Large intestine (tissue), 3 donors: ENCODE results near the gene TTC12. TPM values are rescaled to one million over a fixed set of nuclear protein-coding genes. Genes with fewer than 3 reads are reported as not detected.

Experiments used
- DNase-seq, 2 donors: peaks; one replicate each; pipeline versions ENCODE4 v3.0.0 to v3.0.0-alpha.2; 2013
- H3K27ac ChIP-seq: one replicate; pipeline ENCODE4 v1.5.1; 2013; ENCODE audit warnings: low read length
- H3K27me3 ChIP-seq: 2 replicates; pipeline ENCODE4 v1.6.1; 2013; ENCODE audit warnings: low read length; ENCODE audit not compliant: control insufficient read depth, insufficient read depth
- H3K36me3 ChIP-seq: 2 replicates; pipeline ENCODE4 v1.6.1; 2013; ENCODE audit warnings: low read length; ENCODE audit not compliant: control insufficient read depth, insufficient read depth
- H3K4me1 ChIP-seq: one replicate; pipeline ENCODE4 v1.6.1; 2013; ENCODE audit warnings: low read length; ENCODE audit not compliant: control insufficient read depth, insufficient read depth
- H3K4me3 ChIP-seq: one replicate; pipeline ENCODE4 v1.5.1; 2013; ENCODE audit warnings: low read length
- H3K9me3 ChIP-seq: one replicate; pipeline ENCODE4 v1.6.1; 2013; ENCODE audit warnings: mild to moderate bottlenecking, low read depth, low read length, moderate library complexity; ENCODE audit not compliant: control insufficient read depth
- WGBS: methylation state at CpG from one replicate; pipeline ENCODE4 v1.1.5; 2013; ENCODE audit warnings: low lambda C conversion rate; ENCODE audit not compliant: insufficient coverage; 5-methylcytosine and 5-hydroxymethylcytosine counted together
- polyA plus RNA-seq: library from polyadenylated mRNA; unstranded; fragments of 120-200 nt; gene quantifications from one replicate; pipeline ENCODE4 v1.2.1, GENCODE V29; 2013

Gene TTC12
- polyA plus RNA-seq, 1 donor, result 17.6 TPM

DNA sequence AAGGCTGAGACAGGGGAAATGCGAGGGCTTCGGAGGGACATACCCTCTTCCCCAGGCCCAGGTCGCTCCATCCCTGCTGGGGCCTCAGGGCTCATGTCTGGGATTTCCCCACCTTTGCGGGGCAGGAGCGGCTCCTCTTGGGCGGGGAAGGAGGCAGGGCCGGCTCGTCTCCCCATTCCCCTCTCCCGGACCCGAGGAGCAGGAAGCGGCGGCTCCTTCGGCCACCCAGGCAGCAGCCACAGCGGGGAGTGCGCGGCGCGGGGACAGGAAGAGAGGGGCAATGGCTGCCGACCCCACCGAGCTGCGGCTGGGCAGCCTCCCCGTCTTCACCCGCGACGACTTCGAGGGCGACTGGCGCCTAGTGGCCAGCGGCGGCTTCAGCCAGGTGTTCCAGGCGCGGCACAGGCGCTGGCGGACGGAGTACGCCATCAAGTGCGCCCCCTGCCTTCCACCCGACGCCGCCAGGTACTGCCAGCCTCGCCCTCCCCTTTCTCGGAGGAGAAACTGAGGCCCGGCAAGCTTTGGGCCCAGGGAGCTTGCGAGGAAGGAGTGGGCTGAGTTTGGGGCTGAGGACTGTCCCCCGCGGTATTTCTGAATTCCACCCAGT, 73.3 kb downstream of the TTC12 start, which contains the start of gene ANKK1:
Gene ANKK1 (plus strand): TSS at position 175 of the 607 bp plus-strand sequence. CDS start 106 bp downstream, at position 281.
- Histone ChIP-seq H3K27ac (no peak within 1 kb of the TSS), H3K27me3 (peaks cover 25% of the 10 kb centered on the region), H3K9me3 (peaks cover 3% of the 10 kb centered on the region), H3K36me3 (no peaks in the 10 kb centered on the region), H3K4me3 (peak within 1 kb of the TSS; percentile 33), H3K4me1 (peaks cover 5% of the 10 kb centered on the region)
- peak; percentile 23 to 43 for DNase-seq
- no CpG with 5 or more reads among the region's 46 CpGs for WGBS

DNA sequence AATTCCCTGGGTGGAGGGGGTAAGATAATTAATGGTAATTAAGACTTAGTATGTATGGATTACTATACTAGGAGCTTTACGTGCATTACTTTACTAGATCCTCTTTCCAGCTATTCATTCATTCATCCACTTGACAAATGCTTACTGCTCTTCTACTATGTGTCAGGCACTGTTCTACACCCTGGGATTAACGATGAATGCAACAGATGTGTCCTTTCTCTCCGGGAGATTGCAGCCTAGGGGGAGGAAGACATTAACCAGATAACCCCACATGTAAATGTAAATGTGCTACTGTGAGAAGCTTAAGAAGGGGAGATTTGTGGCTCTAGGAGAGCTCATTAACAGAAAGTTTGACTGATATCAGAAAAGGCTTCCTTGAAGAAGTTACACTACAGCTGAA, 74.9 kb downstream of the TTC12 start:
- DNase-seq, result no peak
- Histone ChIP-seq H3K36me3 (no peaks in the 10 kb centered on the region), H3K9me3 (peaks cover 3% of the 10 kb centered on the region), H3K4me1 (peaks cover 5% of the 10 kb centered on the region), H3K4me3 (no peak overlapping the region), H3K27ac (no peak overlapping the region), H3K27me3 (peaks cover 25% of the 10 kb centered on the region)
- WGBS, result no CpG with 5 or more reads among the region's 3 CpGs

DNA sequence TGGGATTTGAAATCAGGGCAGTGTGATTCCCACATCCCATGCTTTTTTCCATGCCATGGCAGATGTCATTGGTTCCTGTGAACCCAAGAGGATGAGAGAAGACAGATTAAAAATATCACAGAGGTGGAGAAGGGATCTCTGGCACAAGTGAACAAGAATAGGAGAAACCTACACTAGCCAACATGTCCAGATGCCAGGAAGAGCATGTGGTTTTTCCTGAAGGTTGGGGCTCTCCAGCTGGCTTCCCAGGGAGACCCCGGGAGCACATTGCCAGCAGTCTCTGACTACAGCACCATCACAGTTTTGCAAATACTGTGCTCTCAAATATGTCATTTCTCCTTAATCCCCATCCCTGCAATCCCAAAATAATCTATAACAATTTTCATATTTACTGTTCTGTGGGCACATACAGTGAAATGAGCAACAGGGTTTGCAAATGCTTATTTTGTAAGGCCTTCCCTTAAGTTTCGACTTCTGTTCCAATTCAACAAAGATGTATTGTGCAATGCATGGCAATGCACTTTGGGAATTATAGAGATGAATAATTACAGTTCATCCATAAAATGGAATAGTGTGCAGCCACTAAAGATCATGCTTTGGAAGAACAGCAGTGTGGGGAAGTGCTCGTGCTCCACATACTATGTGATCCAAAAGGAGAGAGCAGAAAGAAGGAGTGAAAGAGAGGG, 78.0 kb downstream of the TTC12 start:
- Histone ChIP-seq H3K27me3 (peaks cover 19% of the 10 kb centered on the region), H3K36me3 (no peaks in the 10 kb centered on the region), H3K27ac (no peak overlapping the region), H3K4me3 (no peak overlapping the region), H3K9me3 (peaks cover 3% of the 10 kb centered on the region), H3K4me1 (peaks cover 4% of the 10 kb centered on the region)
- no peak for DNase-seq
- WGBS, result 100% methylated on average over 2 of the region's 3 CpGs

DNA sequence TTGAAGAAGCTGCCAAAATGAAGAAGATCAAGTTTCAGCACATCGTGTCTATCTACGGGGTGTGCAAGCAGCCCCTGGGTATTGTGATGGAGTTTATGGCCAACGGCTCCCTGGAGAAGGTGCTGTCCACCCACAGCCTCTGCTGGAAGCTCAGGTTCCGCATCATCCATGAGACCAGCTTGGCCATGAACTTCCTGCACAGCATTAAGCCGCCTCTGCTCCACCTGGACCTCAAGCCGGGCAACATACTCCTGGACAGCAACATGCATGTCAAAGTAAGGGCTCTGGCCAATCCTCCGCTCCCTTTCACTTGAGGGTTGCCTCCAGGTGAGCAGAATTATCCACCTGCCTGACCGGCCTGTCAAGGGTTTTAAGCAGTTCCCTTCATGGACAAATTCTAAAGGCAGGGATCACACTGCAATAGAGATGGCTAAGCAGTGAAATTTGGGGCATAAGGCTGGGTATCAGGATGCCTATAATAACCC, 79.2 kb downstream of the TTC12 start:
- Histone ChIP-seq H3K27ac (no peak overlapping the region), H3K36me3 (no peaks in the 10 kb centered on the region), H3K4me3 (no peak overlapping the region), H3K4me1 (no peaks in the 10 kb centered on the region), H3K9me3 (no peaks in the 10 kb centered on the region), H3K27me3 (peaks cover 8% of the 10 kb centered on the region)
- WGBS, result no CpG with 5 or more reads among the region's 8 CpGs
- DNase-seq, result no peak

DNA sequence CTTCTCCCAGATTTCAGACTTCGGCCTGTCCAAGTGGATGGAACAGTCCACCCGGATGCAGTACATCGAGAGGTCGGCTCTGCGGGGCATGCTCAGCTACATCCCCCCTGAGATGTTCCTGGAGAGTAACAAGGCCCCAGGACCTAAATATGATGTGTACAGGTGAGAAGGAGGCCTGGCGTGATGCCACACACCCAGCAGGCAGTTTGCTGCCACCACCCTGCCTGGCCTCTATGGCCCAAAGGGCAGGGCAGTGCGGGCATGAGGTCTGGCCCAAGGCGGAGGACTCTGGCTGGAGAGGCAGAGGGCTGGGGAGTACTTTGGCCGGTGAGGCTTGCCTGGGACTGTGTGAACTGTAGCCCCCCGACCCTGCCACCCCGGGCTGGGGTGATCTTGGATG, 80.5 kb downstream of the TTC12 start:
- Histone ChIP-seq H3K9me3 (no peaks in the 10 kb centered on the region), H3K36me3 (no peaks in the 10 kb centered on the region), H3K27ac (no peak overlapping the region), H3K4me1 (no peaks in the 10 kb centered on the region), H3K27me3 (no peaks in the 10 kb centered on the region), H3K4me3 (no peak overlapping the region)
- no CpG with 5 or more reads among the region's 11 CpGs for WGBS
- DNase-seq, result no peak

DNA sequence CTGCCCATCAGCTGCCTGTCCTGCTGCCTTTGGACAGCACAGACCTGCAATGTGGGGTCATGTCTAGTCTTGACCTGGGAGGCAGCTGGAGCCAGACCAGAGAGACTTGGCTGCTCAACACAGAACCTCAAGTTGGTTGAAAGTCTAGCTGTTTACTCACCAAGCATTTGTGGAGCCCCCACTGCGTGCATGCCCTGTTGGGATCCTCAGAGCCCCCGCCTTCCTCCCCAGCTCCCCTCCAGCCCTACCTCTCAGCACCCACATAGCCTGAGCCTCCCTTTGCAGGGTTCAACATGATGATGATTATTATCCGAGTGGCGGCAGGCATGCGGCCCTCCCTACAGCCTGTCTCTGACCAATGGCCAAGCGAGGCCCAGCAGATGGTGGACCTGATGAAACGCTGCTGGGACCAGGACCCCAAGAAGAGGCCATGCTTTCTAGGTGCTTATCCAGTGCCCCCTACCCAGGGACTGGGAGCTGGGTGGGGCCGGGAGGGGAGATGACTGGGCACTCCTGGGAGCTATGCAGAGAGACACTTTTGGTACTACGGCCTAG, 81.5 kb downstream of the TTC12 start:
- no peak for DNase-seq
- Histone ChIP-seq H3K27me3 (no peaks in the 10 kb centered on the region), H3K27ac (no peak overlapping the region), H3K4me1 (no peaks in the 10 kb centered on the region), H3K36me3 (no peaks in the 10 kb centered on the region), H3K4me3 (no peak overlapping the region), H3K9me3 (no peaks in the 10 kb centered on the region)
- no CpG with 5 or more reads among the region's 9 CpGs for WGBS

DNA sequence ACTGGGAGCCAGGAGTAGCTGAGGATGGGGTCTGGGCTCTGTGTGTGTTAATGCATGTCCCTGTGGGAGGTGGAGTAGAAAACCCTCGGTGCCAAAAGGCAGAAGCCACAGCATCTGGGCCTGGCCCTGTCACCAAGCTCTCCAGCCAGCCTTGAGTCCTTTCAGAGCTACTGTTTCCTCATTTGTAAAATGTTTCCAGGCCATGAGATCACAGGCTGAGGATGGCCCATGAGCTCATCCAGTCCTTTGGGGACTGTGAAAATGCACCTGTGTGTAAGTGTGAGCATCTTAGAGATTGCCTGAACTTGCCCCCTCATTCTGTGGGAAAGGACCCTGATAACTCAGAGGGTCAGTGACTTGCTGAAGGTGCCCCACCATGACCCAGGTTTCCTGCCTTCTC, 82.3 kb downstream of the TTC12 start:
- Histone ChIP-seq H3K36me3 (no peaks in the 10 kb centered on the region), H3K4me1 (no peaks in the 10 kb centered on the region), H3K27me3 (no peaks in the 10 kb centered on the region), H3K27ac (no peak overlapping the region), H3K4me3 (no peak overlapping the region), H3K9me3 (no peaks in the 10 kb centered on the region)
- DNase-seq, result no peak
- WGBS, result no CpG with 5 or more reads among the region's 1 CpG

DNA sequence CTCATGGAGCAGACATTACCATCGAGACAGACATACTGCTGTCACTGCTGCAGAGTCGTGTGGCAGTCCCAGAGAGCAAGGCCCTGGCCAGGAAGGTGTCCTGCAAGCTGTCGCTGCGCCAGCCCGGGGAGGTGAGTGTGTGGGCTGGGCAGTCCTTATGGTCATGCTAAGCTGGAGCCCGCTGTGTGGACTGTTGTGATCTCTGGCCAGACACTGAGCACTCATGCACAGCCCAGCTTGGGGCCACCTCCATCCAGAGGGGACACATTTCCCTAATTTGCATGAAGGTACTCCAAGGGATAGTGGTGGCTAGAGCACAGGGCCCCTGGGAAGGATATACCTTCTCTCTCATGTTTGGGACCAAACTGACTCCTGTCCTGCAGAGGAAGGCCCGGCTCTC, 82.8 kb downstream of the TTC12 start:
- Histone ChIP-seq H3K27ac (no peak overlapping the region), H3K4me3 (no peak overlapping the region), H3K36me3 (no peaks in the 10 kb centered on the region), H3K9me3 (no peaks in the 10 kb centered on the region), H3K4me1 (no peaks in the 10 kb centered on the region), H3K27me3 (no peaks in the 10 kb centered on the region)
- no CpG with 5 or more reads among the region's 7 CpGs for WGBS
- DNase-seq, result no peak

DNA sequence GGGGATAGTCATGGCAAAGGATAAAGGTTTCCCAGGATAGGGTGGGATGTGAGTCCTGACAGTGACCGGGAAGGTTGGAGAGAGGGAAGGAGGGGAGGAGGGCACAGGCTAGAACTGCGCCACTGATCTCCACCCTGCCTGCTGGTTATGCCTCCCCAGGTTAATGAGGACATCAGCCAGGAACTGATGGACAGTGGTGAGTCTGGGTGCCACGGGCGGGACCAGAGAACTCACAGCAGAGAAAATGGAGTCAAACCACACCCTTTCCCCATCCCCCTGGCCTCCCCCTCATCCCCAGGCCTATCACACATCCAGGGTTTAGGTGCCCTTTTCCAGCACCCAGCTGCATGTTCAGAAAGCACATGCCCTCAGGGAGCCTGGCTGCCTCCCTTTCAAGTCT, 83.4 kb downstream of the TTC12 start:
- Histone ChIP-seq H3K27ac (no peak overlapping the region), H3K4me1 (no peaks in the 10 kb centered on the region), H3K27me3 (no peaks in the 10 kb centered on the region), H3K36me3 (no peaks in the 10 kb centered on the region), H3K4me3 (no peak overlapping the region), H3K9me3 (no peaks in the 10 kb centered on the region)
- WGBS, result no CpG with 5 or more reads among the region's 4 CpGs
- no peak for DNase-seq

DNA sequence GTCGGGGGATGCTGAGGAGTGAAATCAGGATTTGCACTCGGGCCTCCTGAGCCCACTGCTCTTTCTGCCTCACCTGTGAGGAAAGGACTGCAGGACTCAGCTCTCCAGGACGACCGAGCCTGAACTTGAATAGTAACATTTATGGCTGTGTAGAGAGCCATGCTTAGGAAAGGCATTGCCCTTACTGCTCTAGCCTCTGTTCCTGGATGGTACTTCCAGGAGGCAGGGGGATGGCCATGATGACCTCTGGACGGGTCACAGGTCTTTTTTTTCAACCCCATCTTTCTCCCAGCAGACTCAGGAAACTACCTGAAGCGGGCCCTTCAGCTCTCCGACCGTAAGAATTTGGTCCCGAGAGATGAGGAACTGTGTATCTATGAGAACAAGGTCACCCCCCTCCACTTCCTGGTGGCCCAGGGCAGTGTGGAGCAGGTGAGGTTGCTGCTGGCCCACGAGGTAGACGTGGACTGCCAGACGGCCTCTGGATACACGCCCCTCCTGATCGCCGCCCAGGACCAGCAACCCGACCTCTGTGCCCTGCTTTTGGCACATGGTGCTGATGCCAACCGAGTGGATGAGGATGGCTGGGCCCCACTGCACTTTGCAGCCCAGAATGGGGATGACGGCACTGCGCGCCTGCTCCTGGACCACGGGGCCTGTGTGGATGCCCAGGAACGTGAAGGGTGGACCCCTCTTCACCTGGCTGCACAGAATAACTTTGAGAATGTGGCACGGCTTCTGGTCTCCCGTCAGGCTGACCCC, 84.5 kb downstream of the TTC12 start:
- no peak for DNase-seq

More for the DNA sequence above, 84.5 kb downstream of the TTC12 start:
- H3K27ac ChIP-seq, result no peak overlapping the region
- no peaks in the 10 kb centered on the region for H3K27me3 ChIP-seq
- no peaks in the 10 kb centered on the region for H3K9me3 ChIP-seq
- H3K4me3 ChIP-seq, result no peak overlapping the region
- H3K36me3 ChIP-seq, result no peaks in the 10 kb centered on the region
- H3K4me1 ChIP-seq, result no peaks in the 10 kb centered on the region
- 100% methylated on average over 1 of the region's 24 CpGs for WGBS
